G401.6 (cell line): ENCODE data around the gene SOCS6.

Experiments
- FAIRE-seq: peaks from 2 replicates; lab custom pipeline; 2012; peaks lifted over from hg19 to GRCh38; lab: Jason Lieb, UNC

Gene SOCS6

GRCh38 chr18:70289351-70290312 lies 787 bp downstream of the SOCS6 start:
- FAIRE-seq: no peak

- no peak for FAIRE-seq
Observed at GRCh38 chr18:70290482-70291294, 1.8 kb downstream of the SOCS6 start.

- no peak for FAIRE-seq
Observed at GRCh38 chr18:70291295-70291574, 2.4 kb downstream of the SOCS6 start.

- FAIRE-seq: no peak
Observed at GRCh38 chr18:70292628-70293027, 3.8 kb downstream of the SOCS6 start.

GRCh38 chr18:70293166-70293565 lies 4.3 kb downstream of the SOCS6 start:
- no peak for FAIRE-seq

- FAIRE-seq: no peak
Observed at GRCh38 chr18:70294471-70295191, 5.8 kb downstream of the SOCS6 start.

GRCh38 chr18:70295192-70296188 lies 6.6 kb downstream of the SOCS6 start:
- no peak for FAIRE-seq

- no peak for FAIRE-seq
Observed at GRCh38 chr18:70296289-70296688, 7.4 kb downstream of the SOCS6 start.

GRCh38 chr18:70296781-70297180 lies 7.9 kb downstream of the SOCS6 start:
- no peak for FAIRE-seq

- FAIRE-seq: no peak
Observed at GRCh38 chr18:70299393-70299792, 10.5 kb downstream of the SOCS6 start.

GRCh38 chr18:70301667-70302066 lies 12.8 kb downstream of the SOCS6 start:
- no peak for FAIRE-seq

- no peak for FAIRE-seq
Observed at GRCh38 chr18:70308555-70309294, 19.9 kb downstream of the SOCS6 start.

GRCh38 chr18:70310560-70311320 lies 21.9 kb downstream of the SOCS6 start:
- FAIRE-seq: no peak

GRCh38 chr18:70311726-70312125 lies 22.9 kb downstream of the SOCS6 start:
- no peak for FAIRE-seq

- no peak for FAIRE-seq
Observed at GRCh38 chr18:70313640-70314039, 24.8 kb downstream of the SOCS6 start.

GRCh38 chr18:70314151-70314782 lies 25.4 kb downstream of the SOCS6 start:
- FAIRE-seq: no peak

GRCh38 chr18:70319187-70319586 lies 30.3 kb downstream of the SOCS6 start:
- no peak for FAIRE-seq

- FAIRE-seq: no peak
Observed at GRCh38 chr18:70321616-70322015, 32.8 kb downstream of the SOCS6 start.

- no peak for FAIRE-seq
Observed at GRCh38 chr18:70322385-70322784, 33.5 kb downstream of the SOCS6 start.

- FAIRE-seq: no peak
Observed at GRCh38 chr18:70322928-70323327, 34.1 kb downstream of the SOCS6 start.
